ENCODE results near the gene IMPDH1. TPM values are rescaled to one million over a fixed set of nuclear protein-coding genes. Genes with fewer than 3 reads are reported as not detected.
A peak's percentile ranks its signal among the peaks of the same experiment; 100 is the strongest.

The IMPDH1 gene
- total RNA-seq, 1 donor from 2014 or later, result 148 TPM

DNA sequence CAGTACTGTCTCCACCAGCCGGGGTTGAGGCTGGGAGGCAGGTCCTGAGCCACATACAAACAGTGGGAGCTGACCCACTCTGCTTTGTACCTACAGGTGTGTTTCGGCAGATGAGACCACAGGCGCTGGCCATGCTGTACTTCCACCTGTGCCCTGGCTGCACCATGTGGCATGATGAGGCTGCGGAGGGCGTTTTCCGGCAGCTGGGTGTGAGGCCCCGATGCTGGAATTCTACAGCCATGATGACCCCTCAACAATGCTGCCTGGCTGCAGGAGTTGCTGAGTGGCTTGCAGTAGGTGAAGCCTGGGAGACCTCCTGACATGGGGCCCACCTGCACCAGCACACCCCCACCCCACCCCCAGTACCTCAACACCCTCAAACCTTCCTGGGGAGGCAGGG lies 18.0 kb downstream of the IMPDH1 start:
- H3K9me3 ChIP-seq, result no peaks in the 10 kb centered on the region
- no peaks in the 10 kb centered on the region for H3K27me3 ChIP-seq
- intact Hi-C loops (cut with DNase I), result no loop called here
- DNase-seq (ENCODE audit: low spot score in 2 of 2), result peak in 1 of 2 donors; percentile 54
- no peaks in the 10 kb centered on the region for H3K4me1 ChIP-seq
- H3K27ac ChIP-seq, result no peak overlapping the region
- H3K36me3 ChIP-seq, result peaks cover 45 to 50% of the 10 kb centered on the region in 2 donors
- TF ChIP-seq, protein P1, sequence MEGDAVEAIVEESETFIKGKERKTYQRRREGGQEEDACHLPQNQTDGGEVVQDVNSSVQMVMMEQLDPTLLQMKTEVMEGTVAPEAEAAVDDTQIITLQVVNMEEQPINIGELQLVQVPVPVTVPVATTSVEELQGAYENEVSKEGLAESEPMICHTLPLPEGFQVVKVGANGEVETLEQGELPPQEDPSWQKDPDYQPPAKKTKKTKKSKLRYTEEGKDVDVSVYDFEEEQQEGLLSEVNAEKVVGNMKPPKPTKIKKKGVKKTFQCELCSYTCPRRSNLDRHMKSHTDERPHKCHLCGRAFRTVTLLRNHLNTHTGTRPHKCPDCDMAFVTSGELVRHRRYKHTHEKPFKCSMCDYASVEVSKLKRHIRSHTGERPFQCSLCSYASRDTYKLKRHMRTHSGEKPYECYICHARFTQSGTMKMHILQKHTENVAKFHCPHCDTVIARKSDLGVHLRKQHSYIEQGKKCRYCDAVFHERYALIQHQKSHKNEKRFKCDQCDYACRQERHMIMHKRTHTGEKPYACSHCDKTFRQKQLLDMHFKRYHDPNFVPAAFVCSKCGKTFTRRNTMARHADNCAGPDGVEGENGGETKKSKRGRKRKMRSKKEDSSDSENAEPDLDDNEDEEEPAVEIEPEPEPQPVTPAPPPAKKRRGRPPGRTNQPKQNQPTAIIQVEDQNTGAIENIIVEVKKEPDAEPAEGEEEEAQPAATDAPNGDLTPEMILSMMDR (IDR thresholded peaks at IDR 0.05), result no peak
- H3K4me3 ChIP-seq, result no peak overlapping the region

DNA sequence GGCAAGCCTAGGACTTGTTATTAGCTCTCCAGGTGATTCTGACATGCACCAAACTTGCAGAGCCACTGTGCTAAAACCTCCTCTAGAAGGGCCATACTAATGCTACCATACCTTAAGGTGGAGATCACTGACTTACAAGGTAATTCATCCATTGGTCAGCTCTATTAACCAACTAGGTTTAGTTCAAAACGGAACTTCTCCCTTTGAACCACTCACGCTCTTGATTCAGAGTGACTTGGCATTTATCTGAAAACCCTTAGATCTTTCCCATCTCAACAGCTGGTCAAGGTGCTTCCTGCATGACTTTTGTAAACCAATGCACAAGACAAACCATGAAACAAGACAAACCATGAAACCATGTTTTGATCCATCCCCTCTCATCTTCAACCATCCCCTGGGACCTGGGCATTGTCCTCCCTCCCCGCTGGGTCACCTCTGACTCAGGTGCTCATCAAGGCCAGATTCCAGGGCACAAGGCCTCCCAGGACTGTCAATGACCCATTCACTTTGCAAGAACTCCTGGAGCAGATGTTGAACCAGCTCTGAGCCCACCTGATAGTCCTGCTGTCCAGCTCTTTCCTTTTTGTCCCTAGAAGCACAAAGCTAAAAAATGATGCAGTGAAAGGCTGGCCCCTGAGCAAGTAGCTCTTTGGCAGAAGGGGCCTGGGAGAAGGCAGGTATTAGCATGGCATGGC lies 18.8 kb downstream of the IMPDH1 start:
- H3K4me1 ChIP-seq, result no peaks in the 10 kb centered on the region
- H3K27ac ChIP-seq, result no peak overlapping the region
- peak in 1 of 2 donors; percentile 19 for DNase-seq (ENCODE audit: low spot score in 2 of 2)
- TF ChIP-seq, protein P1 (IDR thresholded peaks at IDR 0.05), result no peak
- H3K36me3 ChIP-seq, result peaks cover 37 to 42% of the 10 kb centered on the region in 2 donors
- H3K4me3 ChIP-seq, result no peak overlapping the region
- intact Hi-C loops (cut with DNase I), result no loop called here
- H3K9me3 ChIP-seq, result no peaks in the 10 kb centered on the region
- H3K27me3 ChIP-seq, result no peaks in the 10 kb centered on the region

DNA sequence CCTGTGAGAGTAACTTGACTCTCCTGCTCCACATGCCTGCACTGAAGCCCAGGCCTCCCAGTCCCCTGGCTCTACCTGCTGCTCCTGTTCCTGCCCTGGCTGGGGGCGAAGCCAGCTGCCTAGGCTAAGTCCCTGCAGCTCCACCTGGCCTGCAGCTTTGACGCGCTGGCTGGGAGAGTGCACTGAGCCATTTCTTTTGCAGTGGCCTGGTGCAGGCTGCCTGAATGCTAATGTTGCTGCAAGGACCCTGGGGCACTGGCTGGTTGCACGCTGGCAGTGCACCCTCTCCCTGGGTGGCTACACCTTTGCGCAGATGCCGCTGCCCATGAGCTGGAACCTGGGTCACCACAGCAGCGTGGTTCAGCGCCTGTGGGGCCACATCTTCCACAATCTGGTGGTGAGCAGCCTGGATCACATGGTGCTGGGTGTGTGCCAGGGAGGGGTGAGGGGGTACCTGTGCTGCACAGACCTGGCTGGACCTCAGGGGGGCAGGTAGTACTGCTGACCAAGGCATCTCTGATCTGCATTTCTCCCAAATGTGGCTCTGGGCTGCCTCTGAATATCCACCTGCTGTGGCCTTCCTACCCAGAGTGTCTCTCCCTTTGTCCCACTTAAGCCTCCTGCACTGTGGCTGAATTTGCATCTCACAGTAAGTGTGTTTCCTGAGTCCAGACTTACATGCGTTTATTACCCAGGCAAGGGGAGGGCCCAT lies 20.0 kb downstream of the IMPDH1 start:
- peaks cover 27 to 30% of the 10 kb centered on the region in 2 donors for H3K36me3 ChIP-seq
- TF ChIP-seq, protein P1 (IDR thresholded peaks at IDR 0.05), result no peak
- DNase-seq (ENCODE audit: low spot score in 2 of 2), result peak in 1 of 2 donors; percentile 56
- H3K4me3 ChIP-seq, result no peak overlapping the region
- intact Hi-C loops (cut with DNase I), result loop anchor here (5.0 kb wide), 1 partner anchor 38 kb away; no protein-coding TSS in a partner anchor
- no peaks in the 10 kb centered on the region for H3K9me3 ChIP-seq
- H3K4me1 ChIP-seq, result no peaks in the 10 kb centered on the region
- H3K27me3 ChIP-seq, result no peaks in the 10 kb centered on the region
- H3K27ac ChIP-seq, result no peak overlapping the region

DNA sequence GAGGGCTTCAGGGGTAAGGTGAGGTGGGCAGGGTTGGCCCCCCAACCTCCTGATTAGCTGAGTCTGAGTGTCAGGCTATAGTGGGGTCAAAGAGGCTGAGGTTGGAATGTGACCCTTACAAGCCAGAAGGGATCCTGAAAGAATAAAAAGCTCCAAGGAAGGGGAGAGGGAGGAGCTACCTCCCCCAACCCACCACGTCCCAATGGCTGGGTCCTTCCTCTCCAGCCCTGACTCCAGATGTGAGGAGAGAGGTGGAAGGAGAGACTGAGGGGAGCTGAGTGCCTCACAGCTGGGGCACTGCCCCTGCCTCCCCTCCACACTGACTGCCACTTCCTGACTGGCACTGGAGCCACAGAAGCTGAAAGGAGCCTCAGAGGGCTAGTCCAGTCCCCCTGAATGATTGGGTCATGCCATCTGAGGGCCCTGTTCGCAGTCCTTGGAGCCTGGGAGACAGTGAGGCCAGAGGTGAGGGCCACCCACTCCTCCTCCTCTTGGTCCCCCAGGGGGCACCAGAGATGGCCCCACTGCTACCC lies 20.6 kb downstream of the IMPDH1 start:
- no peak for DNase-seq (ENCODE audit: low spot score in 2 of 2)
- Histone ChIP-seq H3K4me1 (no peaks in the 10 kb centered on the region), H3K9me3 (no peaks in the 10 kb centered on the region), H3K27me3 (no peaks in the 10 kb centered on the region), H3K36me3 (peaks cover 21 to 24% of the 10 kb centered on the region in 2 donors), H3K27ac (no peak overlapping the region), H3K4me3 (no peak overlapping the region)
- TF ChIP-seq, protein P1 (IDR thresholded peaks at IDR 0.05), result no peak
- intact Hi-C loops (cut with DNase I), result loop anchor here (5.0 kb wide), 1 partner anchor 38 kb away; no protein-coding TSS in a partner anchor

DNA sequence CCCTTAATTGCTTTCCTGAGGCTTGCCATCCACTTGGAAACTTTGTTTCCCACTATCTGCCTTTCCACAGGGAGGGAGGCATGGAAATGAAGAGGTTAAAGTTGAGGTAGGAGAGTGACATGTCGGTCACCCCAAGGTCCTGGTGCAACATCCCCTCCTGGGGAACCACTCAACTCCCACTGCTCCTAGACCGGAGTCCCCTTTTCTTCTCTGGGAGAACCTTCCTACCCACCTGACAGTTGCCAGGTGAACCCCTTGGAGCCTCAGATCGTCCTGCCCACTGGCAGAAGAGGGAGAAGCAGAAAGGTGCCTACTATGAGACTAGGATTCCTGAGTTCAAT lies 21.7 kb downstream of the IMPDH1 start:
- Histone ChIP-seq H3K9me3 (no peaks in the 10 kb centered on the region), H3K4me1 (no peaks in the 10 kb centered on the region), H3K27ac (no peak overlapping the region), H3K36me3 (peaks cover 10 to 13% of the 10 kb centered on the region in 2 donors), H3K4me3 (no peak overlapping the region), H3K27me3 (no peaks in the 10 kb centered on the region)
- no peak for DNase-seq (ENCODE audit: low spot score in 2 of 2)
- intact Hi-C loops (cut with DNase I), result loop anchor here (5.0 kb wide), 1 partner anchor 39 kb away; no protein-coding TSS in a partner anchor
- TF ChIP-seq, protein P1 (IDR thresholded peaks at IDR 0.05), result no peak
